Mesendoderm (in vitro differentiated cells): Measurements from ENCODE around the gene PLAU.

Source experiments
- DNase-seq: peaks from one replicate; pipeline ENCODE4 v3.0.0; 2013
- H2AK5ac ChIP-seq: 2 replicates; pipeline ENCODE4 v1.6.1; 2013; ENCODE audit warnings: low read length, inconsistent platforms
- H2BK120ac ChIP-seq: 2 replicates; pipeline ENCODE4 v1.6.1; 2013; ENCODE audit warnings: low read depth, mild to moderate bottlenecking, low read length, moderate library complexity, mixed read lengths
- H2BK15ac ChIP-seq: replicated peaks from 2 replicates; pipeline ENCODE4 v1.6.1; 2013; ENCODE audit warnings: low read depth, mild to moderate bottlenecking, moderate library complexity
- H2BK5ac ChIP-seq: 2 replicates; pipeline ENCODE4 v1.6.1; 2013; ENCODE audit warnings: low read length, inconsistent platforms
- H3K18ac ChIP-seq: 2 replicates; pipeline ENCODE4 v1.6.1; 2013; ENCODE audit warnings: mild to moderate bottlenecking, low read length, mixed read lengths
- H3K23ac ChIP-seq: one replicate; pipeline ENCODE4 v1.6.1; 2013; ENCODE audit warnings: low read length
- H3K27ac ChIP-seq: 2 replicates; pipeline ENCODE4 v1.5.1; 2013; ENCODE audit warnings: low read depth, mild to moderate bottlenecking, inconsistent platforms, low read length, moderate library complexity
- H3K27me3 ChIP-seq: 2 replicates; pipeline ENCODE4 v1.6.1; 2013; ENCODE audit warnings: low read length, control low read depth, mild to moderate bottlenecking, inconsistent platforms; ENCODE audit not compliant: insufficient read depth, poor library complexity
- H3K36me3 ChIP-seq: 2 replicates; pipeline ENCODE4 v1.6.1; 2013; ENCODE audit warnings: low read length, inconsistent platforms; ENCODE audit not compliant: control insufficient read depth, insufficient read depth
- H3K4ac ChIP-seq: one replicate; pipeline ENCODE4 v1.6.1; 2013; ENCODE audit warnings: low read depth, mild to moderate bottlenecking, low read length, moderate library complexity
- H3K4me1 ChIP-seq: 2 replicates; pipeline ENCODE4 v1.6.1; 2013; ENCODE audit warnings: low read depth, low read length, inconsistent platforms; ENCODE audit not compliant: control insufficient read depth
- H3K4me2 ChIP-seq: 2 replicates; pipeline ENCODE4 v1.6.1; 2013; ENCODE audit warnings: low read length
- H3K4me3 ChIP-seq: 2 replicates; pipeline ENCODE4 v1.5.1; 2013; ENCODE audit warnings: mild to moderate bottlenecking, low read length
- H3K56ac ChIP-seq: one replicate; pipeline ENCODE4 v1.6.1; 2013; ENCODE audit warnings: low read length
- H3K79me1 ChIP-seq: 2 replicates; pipeline ENCODE4 v1.6.1; 2013; ENCODE audit warnings: low read length, inconsistent platforms
- H3K79me2 ChIP-seq: 2 replicates; pipeline ENCODE4 v1.6.1; 2013; ENCODE audit warnings: mild to moderate bottlenecking, low read length; ENCODE audit not compliant: control insufficient read depth, insufficient read depth
- H3K9ac ChIP-seq: 2 replicates; pipeline ENCODE4 v1.6.1; 2013; ENCODE audit warnings: low read length, inconsistent platforms
- H4K5ac ChIP-seq: one replicate; pipeline ENCODE4 v1.6.1; 2013; ENCODE audit warnings: low read length
- H4K8ac ChIP-seq: one replicate; pipeline ENCODE4 v1.6.1; 2013; ENCODE audit warnings: low read depth, mild to moderate bottlenecking, control low read depth, low read length, moderate library complexity
- WGBS: extraction: QIAGEN DNeasy Blood & Tissue Kit; methylation state at CpG from one replicate; pipeline ENCODE4 v1.1.7; 2013; ENCODE audit warnings: low lambda C conversion rate, missing lambda C conversion rate; ENCODE audit not compliant: insufficient coverage; ENCODE audit errors: extremely low coverage; 5-methylcytosine and 5-hydroxymethylcytosine counted together

The PLAU gene

GRCh38 chr10:73940634-73941221, 29.8 kb downstream of the PLAU start:
- Histone ChIP-seq H3K23ac (no peak overlapping the region), H3K4ac (no peak overlapping the region), H2BK15ac (no peak overlapping the region), H3K79me2 (no peaks in the 10 kb centered on the region), H3K18ac (peak overlapping the region; percentile 21), H3K4me3 (no peak overlapping the region), H3K79me1 (no peaks in the 10 kb centered on the region), H3K4me2 (no peak overlapping the region), H3K9ac (peak overlapping the region; percentile 55), H2BK120ac (no peak overlapping the region), H2BK5ac (peak overlapping the region; percentile 76), H3K27me3 (no peaks in the 10 kb centered on the region), H4K8ac (no peak overlapping the region), H3K56ac (peak overlapping the region; percentile 88), H4K5ac (no peak overlapping the region), H2AK5ac (no peak overlapping the region), H3K4me1 (no peaks in the 10 kb centered on the region), H3K27ac (no peak overlapping the region), H3K36me3 (no peaks in the 10 kb centered on the region)
- no CpG with 5 or more reads among the region's 28 CpGs for WGBS
- DNase-seq = peak; percentile 71

GRCh38 chr10:73941300-73941699, 30.4 kb downstream of the PLAU start:
- Histone ChIP-seq H2BK15ac (no peak overlapping the region), H3K4ac (no peak overlapping the region), H4K8ac (no peak overlapping the region), H3K27me3 (no peaks in the 10 kb centered on the region), H4K5ac (no peak overlapping the region), H2BK120ac (no peak overlapping the region), H3K18ac (peak overlapping the region; percentile 21), H3K23ac (no peak overlapping the region), H3K4me3 (no peak overlapping the region), H3K79me1 (no peaks in the 10 kb centered on the region), H3K36me3 (no peaks in the 10 kb centered on the region), H3K4me2 (no peak overlapping the region), H2BK5ac (no peak overlapping the region), H3K56ac (no peak overlapping the region), H2AK5ac (no peak overlapping the region), H3K27ac (no peak overlapping the region), H3K9ac (no peak overlapping the region), H3K79me2 (no peaks in the 10 kb centered on the region), H3K4me1 (no peaks in the 10 kb centered on the region)
- no peak for DNase-seq
- WGBS = no CpG with 5 or more reads among the region's 2 CpGs

DNA sequence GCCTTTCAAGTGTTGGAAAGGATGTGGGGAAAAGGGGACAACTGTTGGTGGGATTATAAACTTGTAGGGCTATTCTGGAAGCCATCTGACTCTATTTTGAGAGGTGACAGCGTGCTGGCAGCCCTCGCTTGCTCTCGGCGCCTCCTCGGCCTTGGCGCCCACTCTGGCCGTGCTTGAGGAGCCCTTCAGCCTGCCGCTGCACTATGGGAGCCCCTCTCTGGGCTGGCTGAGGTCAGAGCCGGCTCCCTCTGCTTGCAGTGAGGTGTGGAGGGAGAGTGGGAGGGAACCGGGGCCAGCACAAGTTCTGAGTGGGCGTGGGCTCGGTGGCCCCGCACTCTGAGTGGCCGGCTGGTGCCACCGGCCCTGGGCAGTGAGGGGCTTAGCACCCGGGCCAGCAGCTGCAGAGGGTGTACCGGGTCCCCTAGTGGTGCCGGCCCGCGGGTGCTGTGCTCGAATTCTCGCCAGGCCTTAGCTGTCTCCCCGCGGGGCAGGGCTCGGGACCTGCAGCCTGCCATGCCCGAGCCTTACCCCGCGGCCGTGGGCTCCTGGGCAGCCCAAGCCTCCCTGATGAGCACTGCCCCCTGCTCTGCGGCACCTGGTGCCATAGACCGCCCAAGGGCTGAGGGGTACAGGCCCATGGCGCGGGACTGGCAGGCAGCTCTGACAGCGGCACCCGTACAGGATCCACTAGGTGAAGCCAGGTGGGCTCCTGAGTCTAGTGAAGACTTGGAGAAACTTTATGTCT, 33.6 kb downstream of the PLAU start:
- H3K4me1 ChIP-seq = no peaks in the 10 kb centered on the region
- no peak overlapping the region for H3K4me2 ChIP-seq
- no peak overlapping the region for H4K5ac ChIP-seq
- no peak overlapping the region for H2AK5ac ChIP-seq
- no peak overlapping the region for H3K56ac ChIP-seq
- no peak overlapping the region for H4K8ac ChIP-seq
- no peak for DNase-seq
- H3K79me2 ChIP-seq = no peaks in the 10 kb centered on the region
- H2BK5ac ChIP-seq = no peak overlapping the region
- no peaks in the 10 kb centered on the region for H3K36me3 ChIP-seq
- WGBS = no CpG with 5 or more reads among the region's 35 CpGs
- H3K4me3 ChIP-seq = no peak overlapping the region
- no peaks in the 10 kb centered on the region for H3K27me3 ChIP-seq
- H2BK120ac ChIP-seq = no peak overlapping the region
- H2BK15ac ChIP-seq = no peak overlapping the region
- H3K18ac ChIP-seq = no peak overlapping the region
- H3K27ac ChIP-seq = no peak overlapping the region
- no peak overlapping the region for H3K4ac ChIP-seq
- no peak overlapping the region for H3K9ac ChIP-seq
- H3K23ac ChIP-seq = no peak overlapping the region
- no peaks in the 10 kb centered on the region for H3K79me1 ChIP-seq

DNA sequence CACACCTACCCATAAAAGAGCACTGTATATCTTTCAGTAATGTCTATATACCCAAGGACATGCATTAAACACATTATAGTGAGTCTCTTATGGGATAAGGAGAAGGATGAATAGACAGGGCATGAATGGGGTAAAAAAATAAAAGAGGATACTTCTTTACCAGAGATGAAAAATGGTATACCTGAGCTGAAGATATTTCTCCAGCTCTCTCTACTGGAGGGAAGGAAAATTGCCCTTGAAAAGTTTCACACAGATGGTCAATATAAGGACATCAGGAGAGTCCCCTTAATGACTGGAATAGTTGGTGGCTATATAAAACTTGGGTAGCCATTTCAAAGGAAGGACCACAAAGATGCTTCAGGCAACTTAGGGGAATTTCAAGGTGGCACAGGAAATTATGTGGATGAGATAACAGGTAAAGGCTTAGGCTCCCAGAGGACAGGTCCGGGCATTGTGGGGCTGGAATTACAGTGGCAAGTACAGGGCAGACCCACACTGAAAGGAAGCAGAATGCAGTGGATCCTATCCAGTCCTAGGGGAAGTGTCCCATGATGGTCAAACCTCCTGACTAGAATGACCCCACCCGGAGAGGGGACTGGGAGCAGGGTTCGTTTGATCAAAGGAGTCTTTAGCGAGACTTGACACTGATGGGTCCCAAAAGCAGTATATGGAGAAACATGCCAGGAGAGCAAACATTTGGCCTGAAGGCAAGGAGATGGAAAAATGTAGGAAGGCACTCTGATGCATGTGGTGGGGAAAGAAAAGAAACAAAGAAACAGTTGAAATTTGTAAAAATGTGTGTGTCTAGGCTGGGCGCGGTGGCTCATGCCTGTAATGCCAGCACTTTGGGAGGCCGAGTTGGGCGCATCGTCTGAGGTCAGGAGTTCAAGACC, 35.6 kb downstream of the PLAU start:
- Histone ChIP-seq H3K4me3 (no peak overlapping the region), H3K27ac (no peak overlapping the region)
- WGBS = no CpG with 5 or more reads among the region's 9 CpGs

GRCh38 chr10:73948947-73949633, 38.2 kb downstream of the PLAU start:
- Histone ChIP-seq H3K9ac (no peak overlapping the region), H2BK15ac (no peak overlapping the region), H3K79me1 (no peaks in the 10 kb centered on the region), H2AK5ac (no peak overlapping the region), H3K27me3 (no peaks in the 10 kb centered on the region), H3K18ac (no peak overlapping the region), H3K27ac (no peak overlapping the region), H2BK5ac (no peak overlapping the region), H4K8ac (no peak overlapping the region), H3K36me3 (no peaks in the 10 kb centered on the region), H3K23ac (no peak overlapping the region), H3K4me1 (no peaks in the 10 kb centered on the region), H2BK120ac (no peak overlapping the region), H3K4me2 (no peak overlapping the region), H3K4ac (no peak overlapping the region), H4K5ac (no peak overlapping the region), H3K56ac (peak overlapping the region; percentile 25), H3K4me3 (no peak overlapping the region), H3K79me2 (no peaks in the 10 kb centered on the region)
- no peak for DNase-seq
- WGBS = no CpG with 5 or more reads among the region's 10 CpGs

More for the DNA sequence above, 35.6 kb downstream of the PLAU start:
- no peak overlapping the region for H2AK5ac ChIP-seq
- no peaks in the 10 kb centered on the region for H3K36me3 ChIP-seq
- H3K9ac ChIP-seq = no peak overlapping the region
- no peaks in the 10 kb centered on the region for H3K4me1 ChIP-seq
- no peak overlapping the region for H2BK5ac ChIP-seq
- no peak overlapping the region for H3K4ac ChIP-seq
- no peak overlapping the region for H3K23ac ChIP-seq
- no peak overlapping the region for H3K4me2 ChIP-seq
- H2BK15ac ChIP-seq = no peak overlapping the region
- H2BK120ac ChIP-seq = no peak overlapping the region
- H3K56ac ChIP-seq = no peak overlapping the region
- H3K79me2 ChIP-seq = no peaks in the 10 kb centered on the region
- H3K27me3 ChIP-seq = no peaks in the 10 kb centered on the region
- no peak for DNase-seq
- H4K8ac ChIP-seq = no peak overlapping the region
- no peaks in the 10 kb centered on the region for H3K79me1 ChIP-seq
- H4K5ac ChIP-seq = no peak overlapping the region
- H3K18ac ChIP-seq = no peak overlapping the region
